Measurements from ENCODE around the gene SENP2.
A peak's percentile ranks its signal among the peaks of the same experiment; 100 is the strongest.

The SENP2 gene

DNA sequence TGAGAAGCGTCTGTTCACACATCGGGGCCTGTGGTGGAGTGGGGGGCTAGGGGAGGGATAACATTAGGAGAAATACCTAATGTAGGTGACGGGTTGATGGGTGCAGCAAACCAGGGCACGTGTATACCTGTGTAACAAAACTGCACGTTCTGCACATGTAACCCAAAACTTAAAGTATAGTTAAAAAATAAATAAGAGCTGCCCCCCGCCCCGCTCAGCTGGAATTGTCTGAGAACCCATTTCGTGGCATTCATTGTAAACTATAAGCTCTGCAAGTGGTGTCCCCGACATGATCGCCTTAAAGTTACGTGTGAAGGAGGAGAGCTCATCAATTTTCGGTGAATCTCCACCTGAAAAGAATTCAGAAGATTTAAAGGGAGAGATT, 26.4 kb upstream of the SENP2 start:
- H3K4me3 ChIP-seq (replicated peaks; ENCODE audit: insufficient read depth, low read length): no peak overlapping the region
- no peak for DNase-seq (ENCODE audit: low read depth in 1 of 2, low spot score in 1 of 2)

DNA sequence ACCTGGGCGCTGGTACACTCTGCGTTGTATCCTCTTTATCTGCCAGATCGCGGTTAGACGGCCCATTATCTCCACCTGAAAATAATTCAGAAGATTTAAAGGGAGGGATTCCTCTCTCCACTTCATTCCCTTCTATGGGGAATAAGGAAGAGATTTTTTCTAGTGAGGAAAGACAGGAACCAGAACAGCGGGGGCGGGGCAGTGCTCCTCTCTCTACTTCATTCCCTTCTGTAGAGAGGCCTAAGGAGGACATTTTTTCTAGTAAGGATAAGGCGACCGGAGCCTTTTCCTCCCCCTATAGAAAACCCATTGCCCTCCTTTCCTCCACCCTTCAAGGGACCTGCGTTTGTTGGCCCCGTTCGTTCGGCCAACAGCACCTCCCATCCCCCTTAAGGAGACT, 25.4 kb upstream of the SENP2 start:
- TF ChIP-seq POLR2AphosphoS5 (IDR thresholded peaks at IDR 0.05; ENCODE audit: low read depth) (no peak), SPI1 (IDR thresholded peaks at IDR 0.05; ENCODE audit: borderline replicate concordance, low read depth) (no peak), GABPA (IDR thresholded peaks at IDR 0.05; ENCODE audit: low read depth) (no peak)
- TF ChIP-seq, protein P1, sequence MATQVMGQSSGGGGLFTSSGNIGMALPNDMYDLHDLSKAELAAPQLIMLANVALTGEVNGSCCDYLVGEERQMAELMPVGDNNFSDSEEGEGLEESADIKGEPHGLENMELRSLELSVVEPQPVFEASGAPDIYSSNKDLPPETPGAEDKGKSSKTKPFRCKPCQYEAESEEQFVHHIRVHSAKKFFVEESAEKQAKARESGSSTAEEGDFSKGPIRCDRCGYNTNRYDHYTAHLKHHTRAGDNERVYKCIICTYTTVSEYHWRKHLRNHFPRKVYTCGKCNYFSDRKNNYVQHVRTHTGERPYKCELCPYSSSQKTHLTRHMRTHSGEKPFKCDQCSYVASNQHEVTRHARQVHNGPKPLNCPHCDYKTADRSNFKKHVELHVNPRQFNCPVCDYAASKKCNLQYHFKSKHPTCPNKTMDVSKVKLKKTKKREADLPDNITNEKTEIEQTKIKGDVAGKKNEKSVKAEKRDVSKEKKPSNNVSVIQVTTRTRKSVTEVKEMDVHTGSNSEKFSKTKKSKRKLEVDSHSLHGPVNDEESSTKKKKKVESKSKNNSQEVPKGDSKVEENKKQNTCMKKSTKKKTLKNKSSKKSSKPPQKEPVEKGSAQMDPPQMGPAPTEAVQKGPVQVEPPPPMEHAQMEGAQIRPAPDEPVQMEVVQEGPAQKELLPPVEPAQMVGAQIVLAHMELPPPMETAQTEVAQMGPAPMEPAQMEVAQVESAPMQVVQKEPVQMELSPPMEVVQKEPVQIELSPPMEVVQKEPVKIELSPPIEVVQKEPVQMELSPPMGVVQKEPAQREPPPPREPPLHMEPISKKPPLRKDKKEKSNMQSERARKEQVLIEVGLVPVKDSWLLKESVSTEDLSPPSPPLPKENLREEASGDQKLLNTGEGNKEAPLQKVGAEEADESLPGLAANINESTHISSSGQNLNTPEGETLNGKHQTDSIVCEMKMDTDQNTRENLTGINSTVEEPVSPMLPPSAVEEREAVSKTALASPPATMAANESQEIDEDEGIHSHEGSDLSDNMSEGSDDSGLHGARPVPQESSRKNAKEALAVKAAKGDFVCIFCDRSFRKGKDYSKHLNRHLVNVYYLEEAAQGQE (IDR thresholded peaks at IDR 0.05; ENCODE audit: insufficient replicate concordance, low read depth): no peak
- TF ChIP-seq, protein P2, sequence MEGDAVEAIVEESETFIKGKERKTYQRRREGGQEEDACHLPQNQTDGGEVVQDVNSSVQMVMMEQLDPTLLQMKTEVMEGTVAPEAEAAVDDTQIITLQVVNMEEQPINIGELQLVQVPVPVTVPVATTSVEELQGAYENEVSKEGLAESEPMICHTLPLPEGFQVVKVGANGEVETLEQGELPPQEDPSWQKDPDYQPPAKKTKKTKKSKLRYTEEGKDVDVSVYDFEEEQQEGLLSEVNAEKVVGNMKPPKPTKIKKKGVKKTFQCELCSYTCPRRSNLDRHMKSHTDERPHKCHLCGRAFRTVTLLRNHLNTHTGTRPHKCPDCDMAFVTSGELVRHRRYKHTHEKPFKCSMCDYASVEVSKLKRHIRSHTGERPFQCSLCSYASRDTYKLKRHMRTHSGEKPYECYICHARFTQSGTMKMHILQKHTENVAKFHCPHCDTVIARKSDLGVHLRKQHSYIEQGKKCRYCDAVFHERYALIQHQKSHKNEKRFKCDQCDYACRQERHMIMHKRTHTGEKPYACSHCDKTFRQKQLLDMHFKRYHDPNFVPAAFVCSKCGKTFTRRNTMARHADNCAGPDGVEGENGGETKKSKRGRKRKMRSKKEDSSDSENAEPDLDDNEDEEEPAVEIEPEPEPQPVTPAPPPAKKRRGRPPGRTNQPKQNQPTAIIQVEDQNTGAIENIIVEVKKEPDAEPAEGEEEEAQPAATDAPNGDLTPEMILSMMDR (IDR thresholded peaks at IDR 0.05; ENCODE audit: insufficient read depth, low read length): no peak
- Histone ChIP-seq H3K4me3 (replicated peaks; ENCODE audit: insufficient read depth, low read length) (no peak overlapping the region), H3K27me3 (ENCODE audit: insufficient read depth, poor library complexity, severe bottlenecking) (no peaks in the 10 kb centered on the region), H3K27ac (replicated peaks) (no peak overlapping the region)
- no peak for DNase-seq (ENCODE audit: low read depth in 1 of 2, low spot score in 1 of 2)

More for the DNA sequence above, 26.4 kb upstream of the SENP2 start:
- TF ChIP-seq, protein P1 (IDR thresholded peaks at IDR 0.05; ENCODE audit: insufficient replicate concordance, low read depth): no peak
- TF ChIP-seq, protein P2 (IDR thresholded peaks at IDR 0.05; ENCODE audit: insufficient read depth, low read length): no peak
- TF ChIP-seq POLR2AphosphoS5 (IDR thresholded peaks at IDR 0.05; ENCODE audit: low read depth): no peak
- TF ChIP-seq GABPA (IDR thresholded peaks at IDR 0.05; ENCODE audit: low read depth): no peak
- no peak for TF ChIP-seq SPI1 (IDR thresholded peaks at IDR 0.05; ENCODE audit: borderline replicate concordance, low read depth)
- Histone ChIP-seq H3K27ac (replicated peaks) (no peak overlapping the region), H3K27me3 (ENCODE audit: insufficient read depth, poor library complexity, severe bottlenecking) (no peaks in the 10 kb centered on the region)

DNA sequence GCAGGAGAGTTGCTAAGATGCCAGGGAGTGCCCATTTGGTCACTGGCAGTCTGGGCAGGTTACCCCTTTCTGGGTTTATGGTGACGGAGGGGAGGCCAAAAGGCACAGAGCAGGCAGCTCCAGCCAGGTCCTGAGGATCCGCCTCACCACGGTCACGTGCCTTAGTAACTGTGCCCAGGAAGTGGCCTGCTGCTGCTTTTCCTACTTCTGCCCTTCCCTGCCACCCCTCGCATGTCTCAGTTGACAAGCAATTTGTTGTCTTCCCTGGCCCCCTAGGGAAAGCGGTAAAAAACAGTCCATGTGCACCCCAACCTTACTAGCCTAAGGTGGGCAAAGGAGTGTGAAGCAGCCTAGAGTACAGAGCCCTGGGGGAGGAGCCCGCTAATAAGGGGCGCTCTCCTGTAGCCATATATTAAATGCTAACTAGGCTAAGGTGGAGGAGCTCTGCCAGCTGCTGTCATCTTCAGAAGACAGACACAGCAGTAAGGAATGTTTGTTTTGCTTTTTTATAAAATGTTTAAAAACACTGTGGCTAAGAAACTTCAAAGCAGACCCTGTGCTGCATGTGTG, 24.6 kb upstream of the SENP2 start:
- TF ChIP-seq, protein P2 (IDR thresholded peaks at IDR 0.05; ENCODE audit: insufficient read depth, low read length): no peak
- TF ChIP-seq SPI1 (IDR thresholded peaks at IDR 0.05; ENCODE audit: borderline replicate concordance, low read depth): no peak
- TF ChIP-seq, protein P1 (IDR thresholded peaks at IDR 0.05; ENCODE audit: insufficient replicate concordance, low read depth): no peak
- TF ChIP-seq POLR2AphosphoS5 (IDR thresholded peaks at IDR 0.05; ENCODE audit: low read depth): no peak
- TF ChIP-seq GABPA (IDR thresholded peaks at IDR 0.05; ENCODE audit: low read depth): no peak
- Histone ChIP-seq H3K27ac (replicated peaks) (no peak overlapping the region), H3K4me3 (replicated peaks; ENCODE audit: insufficient read depth, low read length) (no peak overlapping the region)

More for the DNA sequence above, 24.6 kb upstream of the SENP2 start:
- no peaks in the 10 kb centered on the region for H3K27me3 ChIP-seq (ENCODE audit: insufficient read depth, poor library complexity, severe bottlenecking)
- DNase-seq (ENCODE audit: low read depth in 1 of 2, low spot score in 1 of 2): peak in 1 of 2 experiments; percentile 9
